C4-2B (cell line): ENCODE results near the gene PLCG2.
A peak's percentile ranks its signal among the peaks of the same experiment; 100 is the strongest.

Experiments
- H3K27ac ChIP-seq: fragments of 450-650 bp; 2 replicates; pipeline ENCODE4 v1.5.1; 2017
- CTCF ChIP-seq: fragments of 450-650 bp; conservative IDR thresholded peaks from 2 replicates; pipeline ENCODE4 v1.5.1; 2017; ENCODE audit warnings: mild to moderate bottlenecking
- ZFX ChIP-seq: fragments of 450-650 bp; IDR thresholded peaks from 2 replicates; pipeline ENCODE4 v1.6.1; 2017

The PLCG2 gene

GRCh38 chr16:81936209-81937000 lies 157.3 kb downstream of the PLCG2 start:
- no peak for TF ChIP-seq CTCF
- TF ChIP-seq ZFX = no peak
- H3K27ac ChIP-seq = no peak overlapping the region

GRCh38 chr16:81937305-81938038 lies 158.4 kb downstream of the PLCG2 start:
- TF ChIP-seq CTCF (no peak), ZFX (no peak)
- H3K27ac ChIP-seq = no peak overlapping the region

- H3K27ac ChIP-seq = no peak overlapping the region
- TF ChIP-seq ZFX (no peak), CTCF (no peak)
Observed at GRCh38 chr16:81938326-81939163, 159.5 kb downstream of the PLCG2 start.

GRCh38 chr16:81939164-81940056 lies 160.3 kb downstream of the PLCG2 start:
- no peak overlapping the region for H3K27ac ChIP-seq
- TF ChIP-seq ZFX = no peak
- TF ChIP-seq CTCF = peak; percentile 14

- peak; percentile 75 for TF ChIP-seq CTCF
- no peak for TF ChIP-seq ZFX
- H3K27ac ChIP-seq = no peak overlapping the region
Observed at GRCh38 chr16:81940781-81941560, 161.9 kb downstream of the PLCG2 start.

GRCh38 chr16:81942007-81942601 lies 163.0 kb downstream of the PLCG2 start:
- TF ChIP-seq ZFX = no peak
- no peak for TF ChIP-seq CTCF
- H3K27ac ChIP-seq = no peak overlapping the region
